Progenitor cell of endocrine pancreas (in vitro differentiated cells): Measurements from ENCODE around the gene DMXL2. TPM values are rescaled to one million over a fixed set of nuclear protein-coding genes. Genes with fewer than 3 reads are reported as not detected.

Experiments used
- DNase-seq: peaks from one replicate; pipeline ENCODE4 v3.0.0; 2021; ENCODE audit warnings: low spot score; ENCODE audit not compliant: unreplicated experiment
- H3K27ac Mint-ChIP-seq: 2 replicates; pipeline ENCODE4 v1.8.0; 2021; ENCODE audit warnings: mild to moderate bottlenecking, moderate library complexity, mixed read lengths
- H3K27me3 Mint-ChIP-seq: 2 replicates; pipeline ENCODE4 v1.8.0; 2021; ENCODE audit warnings: mixed read lengths
- H3K36me3 Mint-ChIP-seq: 2 replicates; pipeline ENCODE4 v1.8.0; 2022; ENCODE audit warnings: mixed read lengths; ENCODE audit not compliant: insufficient read depth
- H3K4me1 Mint-ChIP-seq: 2 replicates; pipeline ENCODE4 v1.8.0; 2021; ENCODE audit warnings: low read depth, mixed read lengths
- H3K4me3 Mint-ChIP-seq: 2 replicates; pipeline ENCODE4 v1.8.0; 2021; ENCODE audit warnings: low read depth, mild to moderate bottlenecking, moderate library complexity, mixed read lengths
- H3K9me3 Mint-ChIP-seq: 2 replicates; pipeline ENCODE4 v1.8.0; 2021; ENCODE audit warnings: low read depth, mixed read lengths
- total RNA-seq: library from RNA; stranded (reverse); gene quantifications from 2 replicates; pipeline ENCODE4 v1.2.1, GENCODE V29; 2021
- TF ChIP-seq, protein P1 (sequence below): fragments of 200-600 bp; sonication (generic); IDR thresholded peaks from one replicate; pipeline ENCODE4 v1.5.0; 2021; ENCODE audit warnings: antibody characterized with exemption, mild to moderate bottlenecking; ENCODE audit not compliant: unreplicated experiment

The DMXL2 gene
- total RNA-seq, 1 donor from 2014 or later, result 43.3 TPM

DNA sequence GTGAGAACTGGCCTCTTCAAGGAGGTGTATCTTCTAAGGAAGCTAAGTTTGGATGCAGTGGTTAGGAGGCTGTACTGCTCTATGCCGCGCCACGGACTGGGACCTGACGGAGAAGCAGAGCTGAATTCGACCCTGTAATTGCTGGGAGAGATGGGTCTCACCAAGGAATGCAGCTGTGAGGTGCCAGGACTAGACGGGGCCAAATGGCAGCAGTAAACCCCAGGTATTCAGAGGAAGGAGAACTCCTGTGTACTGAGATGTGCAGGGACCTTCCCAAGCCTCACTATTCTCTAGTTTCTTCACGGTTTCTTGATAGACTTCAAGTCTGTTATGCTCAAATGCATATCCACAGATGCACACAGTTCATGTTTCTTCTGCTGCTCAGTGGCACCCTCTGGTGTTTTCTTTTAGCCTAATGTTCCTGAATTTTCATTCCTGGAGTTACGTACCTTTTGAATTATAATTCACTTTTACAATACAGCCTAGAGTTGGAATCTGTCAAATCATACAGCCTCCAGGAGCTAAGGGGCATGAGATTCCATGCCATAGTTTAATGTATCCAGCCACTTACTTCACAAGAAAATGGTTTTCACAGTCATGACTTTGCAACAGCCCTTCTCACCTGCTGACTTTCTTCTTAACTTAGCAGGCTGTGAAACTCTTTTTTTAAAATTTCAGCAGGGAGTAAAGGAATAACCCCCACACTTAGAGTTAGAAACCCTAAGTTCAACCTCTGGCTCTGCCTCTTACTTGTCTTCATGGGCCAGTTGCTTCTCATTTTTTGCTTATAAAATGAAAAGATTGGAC, 219.3 kb downstream of the DMXL2 start:
- H3K27ac Mint-ChIP-seq, result no peak overlapping the region
- H3K36me3 Mint-ChIP-seq, result no peaks in the 10 kb centered on the region
- DNase-seq, result no peak
- H3K4me3 Mint-ChIP-seq, result no peak overlapping the region
- TF ChIP-seq, protein P1, sequence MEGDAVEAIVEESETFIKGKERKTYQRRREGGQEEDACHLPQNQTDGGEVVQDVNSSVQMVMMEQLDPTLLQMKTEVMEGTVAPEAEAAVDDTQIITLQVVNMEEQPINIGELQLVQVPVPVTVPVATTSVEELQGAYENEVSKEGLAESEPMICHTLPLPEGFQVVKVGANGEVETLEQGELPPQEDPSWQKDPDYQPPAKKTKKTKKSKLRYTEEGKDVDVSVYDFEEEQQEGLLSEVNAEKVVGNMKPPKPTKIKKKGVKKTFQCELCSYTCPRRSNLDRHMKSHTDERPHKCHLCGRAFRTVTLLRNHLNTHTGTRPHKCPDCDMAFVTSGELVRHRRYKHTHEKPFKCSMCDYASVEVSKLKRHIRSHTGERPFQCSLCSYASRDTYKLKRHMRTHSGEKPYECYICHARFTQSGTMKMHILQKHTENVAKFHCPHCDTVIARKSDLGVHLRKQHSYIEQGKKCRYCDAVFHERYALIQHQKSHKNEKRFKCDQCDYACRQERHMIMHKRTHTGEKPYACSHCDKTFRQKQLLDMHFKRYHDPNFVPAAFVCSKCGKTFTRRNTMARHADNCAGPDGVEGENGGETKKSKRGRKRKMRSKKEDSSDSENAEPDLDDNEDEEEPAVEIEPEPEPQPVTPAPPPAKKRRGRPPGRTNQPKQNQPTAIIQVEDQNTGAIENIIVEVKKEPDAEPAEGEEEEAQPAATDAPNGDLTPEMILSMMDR, result peak; percentile 63
- H3K4me1 Mint-ChIP-seq, result no peaks in the 10 kb centered on the region
- no peaks in the 10 kb centered on the region for H3K9me3 Mint-ChIP-seq
- H3K27me3 Mint-ChIP-seq, result peaks cover 44% of the 10 kb centered on the region

DNA sequence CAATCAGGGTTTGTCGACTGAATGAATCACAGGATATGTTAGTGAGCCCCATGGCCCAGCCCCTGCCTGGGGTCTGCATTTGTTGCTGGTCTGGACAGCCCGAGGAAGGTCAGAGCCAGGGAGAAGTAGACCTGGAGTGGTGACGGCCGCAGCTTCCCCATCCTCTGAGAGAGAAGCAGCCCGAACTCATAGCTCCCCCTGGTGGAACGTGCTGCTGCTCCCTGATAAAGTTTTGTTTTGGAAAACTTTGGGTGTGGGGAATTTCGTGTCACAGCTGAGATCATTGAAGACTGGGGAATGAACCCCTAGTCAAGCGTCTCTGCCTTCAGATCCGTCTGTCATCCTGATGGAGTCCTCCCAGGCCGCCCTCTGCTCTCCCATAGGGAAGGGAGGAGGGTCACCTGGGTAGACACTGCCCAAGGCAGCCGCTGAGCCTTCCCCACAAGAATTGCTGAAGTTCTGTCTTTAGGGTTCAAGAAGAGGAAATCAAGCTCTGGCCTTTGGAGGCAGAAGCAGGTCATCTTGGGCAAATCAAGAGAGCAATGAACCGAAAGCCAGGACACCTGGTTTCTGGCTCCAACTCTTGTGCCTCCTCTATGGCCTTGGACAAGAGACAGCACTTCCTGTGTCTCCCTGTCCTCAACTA, 220.6 kb downstream of the DMXL2 start:
- Mint-ChIP-seq H3K27me3 (peaks cover 52% of the 10 kb centered on the region), H3K9me3 (no peaks in the 10 kb centered on the region), H3K36me3 (no peaks in the 10 kb centered on the region), H3K27ac (no peak overlapping the region), H3K4me3 (no peak overlapping the region), H3K4me1 (no peaks in the 10 kb centered on the region)
- peak; percentile 41 for DNase-seq
- TF ChIP-seq, protein P1, result peak; percentile 72

DNA sequence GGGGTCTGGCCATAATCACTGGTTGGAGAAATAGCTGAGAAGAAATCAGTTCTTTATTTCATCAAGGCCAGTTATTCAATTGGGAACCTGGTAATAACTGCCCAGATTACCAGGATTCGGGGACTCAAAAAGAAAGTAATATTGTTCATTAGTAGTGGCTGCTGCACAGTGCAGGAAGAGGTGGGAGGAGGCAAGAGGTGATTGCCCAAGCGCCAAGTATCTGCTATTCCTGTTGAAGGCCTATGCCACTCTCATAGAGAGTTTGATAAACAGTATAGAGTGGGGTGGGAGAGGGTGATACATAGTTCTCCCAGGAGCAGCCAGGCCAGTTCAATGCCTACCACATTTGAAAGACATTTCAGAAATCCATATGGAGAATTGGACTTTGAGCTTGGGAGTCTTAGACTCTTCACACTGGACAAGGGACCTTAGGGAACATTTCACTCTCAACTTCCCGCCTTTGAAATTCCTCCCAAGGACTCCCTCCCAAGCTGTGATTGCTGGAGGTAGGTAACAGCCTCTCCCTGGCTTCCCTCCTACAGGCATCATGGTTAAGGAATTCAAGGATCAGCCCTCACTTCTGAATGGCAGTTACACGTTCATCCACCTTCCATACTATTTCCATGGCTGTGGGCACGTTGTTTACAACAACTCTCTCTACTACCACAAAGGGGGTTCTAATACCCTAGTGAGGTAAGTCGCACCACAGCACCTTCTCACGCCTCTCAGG, 221.4 kb downstream of the DMXL2 start:
- DNase-seq, result no peak
- Mint-ChIP-seq H3K4me3 (no peak overlapping the region), H3K4me1 (no peaks in the 10 kb centered on the region), H3K27me3 (peaks cover 54% of the 10 kb centered on the region), H3K27ac (no peak overlapping the region), H3K36me3 (no peaks in the 10 kb centered on the region), H3K9me3 (no peaks in the 10 kb centered on the region)
- TF ChIP-seq, protein P1, result no peak

DNA sequence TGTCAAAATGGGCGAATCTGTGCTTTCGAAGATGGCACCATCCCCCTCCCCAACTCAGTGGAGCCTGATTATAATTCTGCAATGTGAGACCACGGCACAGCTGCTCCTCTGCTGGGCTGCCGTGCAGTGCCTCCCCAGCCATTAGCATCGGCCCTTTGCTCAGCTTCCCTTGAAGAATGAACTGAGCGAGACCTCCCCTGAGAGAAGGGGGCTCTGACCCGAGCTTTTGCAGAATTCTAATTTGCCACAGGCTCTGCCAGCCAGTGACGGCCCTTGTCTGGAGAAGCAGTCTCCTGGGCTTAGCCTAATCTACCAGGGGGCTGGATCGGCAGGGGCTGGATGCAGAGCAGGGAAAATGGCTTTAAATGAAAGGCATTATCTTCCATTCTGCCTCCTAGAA, 223.9 kb downstream of the DMXL2 start:
- H3K27me3 Mint-ChIP-seq, result peaks cover 51% of the 10 kb centered on the region
- H3K36me3 Mint-ChIP-seq, result no peaks in the 10 kb centered on the region
- no peak overlapping the region for H3K4me3 Mint-ChIP-seq
- TF ChIP-seq, protein P1, result no peak
- H3K9me3 Mint-ChIP-seq, result no peaks in the 10 kb centered on the region
- no peaks in the 10 kb centered on the region for H3K4me1 Mint-ChIP-seq
- no peak for DNase-seq
- H3K27ac Mint-ChIP-seq, result no peak overlapping the region

Other genes starting within 250 kb of the DMXL2 start
- gene SCG3, start 58.7 kb upstream of the DMXL2 start, total RNA-seq, result 6.4 and 7.9 TPM in 2 replicates
- gene LYSMD2, start 114.9 kb upstream of the DMXL2 start, total RNA-seq, result 4.0 and 5.0 TPM in 2 replicates
- 7.4 and 8.1 TPM in 2 replicates for gene TMOD2, start 128.8 kb upstream of the DMXL2 start, total RNA-seq
- gene TMOD3, start 206.9 kb upstream of the DMXL2 start, total RNA-seq, result 37.4 and 40.0 TPM in 2 replicates